Measurements from ENCODE around the gene LAMTOR2. TPM values are rescaled to one million over a fixed set of nuclear protein-coding genes. Genes with fewer than 3 reads are reported as not detected.

LAMTOR2 gene
- polyA plus RNA-seq, 1 donor (not counting 4 experiments of a cell fraction or from before 2014, with no cell fraction given): 67.5 TPM

GRCh38 chr1:156104861-156105832, 50.6 kb downstream of the LAMTOR2 start:
- FAIRE-seq (peak; percentile 41), DNase-seq (ENCODE audit: low read depth, low spot score) (no peak)
- peak overlapping the region; percentile 17 to 57 (median 55) for H3K4me3 ChIP-seq (ENCODE audit: control insufficient read depth in 2 of 3, extremely low read depth in 1 of 3, insufficient read depth in 2 of 3, low read depth in 1 of 3, low read length in 3 of 3)
- dilution Hi-C loops (cut with MboI; ENCODE audit: extremely low pct_ligation_motif_present, low sequenced_read_pairs): no loop called here
- TF ChIP-seq EZH2 (IDR thresholded peaks at IDR 0.05; ENCODE audit: low read length) (no peak), CTCF (optimal IDR thresholded peaks at IDR 0.05 in 1 of 3, IDR thresholded peaks at IDR 0.05 in 1 of 3, conservative IDR thresholded peaks at IDR 0.05 in 1 of 3; ENCODE audit: extremely low read depth in 1 of 3, insufficient read depth in 2 of 3, low read length in 3 of 3) (no peak)
- H3K9me3 ChIP-seq (ENCODE audit: control insufficient read depth, low read depth, low read length): no peaks in the 10 kb centered on the region
- H3K9me1 ChIP-seq (ENCODE audit: control insufficient read depth, extremely low read depth, insufficient read depth, low read length): peaks cover 2% of the 10 kb centered on the region
- no peaks in the 10 kb centered on the region for H3K27me3 ChIP-seq (ENCODE audit: control insufficient read depth, extremely low read depth, insufficient read depth, low read length)
- peak overlapping the region; percentile 54 for H2AFZ ChIP-seq (ENCODE audit: control insufficient read depth, low read length)
- H3K4me2 ChIP-seq (ENCODE audit: control insufficient read depth, extremely low read depth, insufficient read depth, low read depth, low read length): peak overlapping the region; percentile 81
- H4K20me1 ChIP-seq (ENCODE audit: control insufficient read depth, extremely low read depth, insufficient read depth, low read length): no peaks in the 10 kb centered on the region
- H3K79me2 ChIP-seq (ENCODE audit: control insufficient read depth, insufficient read depth, low read length): peaks cover 2% of the 10 kb centered on the region
- peaks cover 65% of the 10 kb centered on the region for H3K4me1 ChIP-seq (ENCODE audit: control insufficient read depth, extremely low read depth, insufficient read depth, low read length)
- H3K36me3 ChIP-seq (ENCODE audit: control insufficient read depth in 2 of 2, extremely low read depth in 1 of 2, insufficient read depth in 2 of 2, low read length in 2 of 2): no peaks in the 10 kb centered on the region
- peak overlapping the region; percentile 81 for H3K9ac ChIP-seq (ENCODE audit: control insufficient read depth, extremely low read depth, insufficient read depth, low read length)
- H3K27ac ChIP-seq (ENCODE audit: control insufficient read depth, insufficient read depth, low read length): peak overlapping the region; percentile 93

GRCh38 chr1:156106624-156107488, 52.3 kb downstream of the LAMTOR2 start:
- dilution Hi-C loops (cut with MboI; ENCODE audit: extremely low pct_ligation_motif_present, low sequenced_read_pairs): no loop called here
- Histone ChIP-seq H3K9me1 (ENCODE audit: control insufficient read depth, extremely low read depth, insufficient read depth, low read length) (no peaks in the 10 kb centered on the region), H3K4me2 (ENCODE audit: control insufficient read depth, extremely low read depth, insufficient read depth, low read depth, low read length) (peak overlapping the region; percentile 58), H3K27ac (ENCODE audit: control insufficient read depth, insufficient read depth, low read length) (peak overlapping the region; percentile 93), H3K9ac (ENCODE audit: control insufficient read depth, extremely low read depth, insufficient read depth, low read length) (peak overlapping the region; percentile 78), H4K20me1 (ENCODE audit: control insufficient read depth, extremely low read depth, insufficient read depth, low read length) (no peaks in the 10 kb centered on the region), H3K36me3 (ENCODE audit: control insufficient read depth in 2 of 2, extremely low read depth in 1 of 2, insufficient read depth in 2 of 2, low read length in 2 of 2) (no peaks in the 10 kb centered on the region), H3K27me3 (ENCODE audit: control insufficient read depth, extremely low read depth, insufficient read depth, low read length) (no peaks in the 10 kb centered on the region), H3K4me1 (ENCODE audit: control insufficient read depth, extremely low read depth, insufficient read depth, low read length) (peaks cover 50% of the 10 kb centered on the region), H2AFZ (ENCODE audit: control insufficient read depth, low read length) (peak overlapping the region; percentile 78), H3K4me3 (ENCODE audit: control insufficient read depth in 2 of 3, extremely low read depth in 1 of 3, insufficient read depth in 2 of 3, low read depth in 1 of 3, low read length in 3 of 3) (no peak overlapping the region), H3K79me2 (ENCODE audit: control insufficient read depth, insufficient read depth, low read length) (peaks cover 2% of the 10 kb centered on the region), H3K9me3 (ENCODE audit: control insufficient read depth, low read depth, low read length) (no peaks in the 10 kb centered on the region)
- DNase-seq (ENCODE audit: low read depth, low spot score): no peak
- FAIRE-seq: no peak
- TF ChIP-seq EZH2 (IDR thresholded peaks at IDR 0.05; ENCODE audit: low read length) (no peak), CTCF (optimal IDR thresholded peaks at IDR 0.05 in 1 of 3, IDR thresholded peaks at IDR 0.05 in 1 of 3, conservative IDR thresholded peaks at IDR 0.05 in 1 of 3; ENCODE audit: extremely low read depth in 1 of 3, insufficient read depth in 2 of 3, low read length in 3 of 3) (no peak)

All from keratinocyte (primary cell).